SK-N-MC (cell line): ENCODE results near the gene TAS2R40.

ENCODE experiments used
- EZH2 ChIP-seq: fragments of 200-600 bp; sonication (generic); IDR thresholded peaks from one replicate; pipeline ENCODE4 v1.6.1; 2017; ENCODE audit warnings: antibody characterized with exemption
- FOXP2 ChIP-seq: optimal IDR thresholded peaks from 2 replicates; pipeline ENCODE3; 2011; ENCODE audit warnings: mild to moderate bottlenecking, moderate library complexity; ENCODE audit not compliant: insufficient read depth; ENCODE audit errors: extremely low read length, control extremely low read depth
- POLR2AphosphoS5 ChIP-seq: IDR thresholded peaks from 2 replicates; pipeline ENCODE4 v1.6.1; 2012; ENCODE audit warnings: mild to moderate bottlenecking, low read depth, low read length, borderline replicate concordance

GRCh38 chr7:143247372-143247771, 25.5 kb downstream of the TAS2R40 start:
- TF ChIP-seq EZH2, result no peak
- TF ChIP-seq POLR2AphosphoS5, result no peak
- TF ChIP-seq FOXP2, result no peak
